Measurements from ENCODE around the gene CMSS1.

DNA sequence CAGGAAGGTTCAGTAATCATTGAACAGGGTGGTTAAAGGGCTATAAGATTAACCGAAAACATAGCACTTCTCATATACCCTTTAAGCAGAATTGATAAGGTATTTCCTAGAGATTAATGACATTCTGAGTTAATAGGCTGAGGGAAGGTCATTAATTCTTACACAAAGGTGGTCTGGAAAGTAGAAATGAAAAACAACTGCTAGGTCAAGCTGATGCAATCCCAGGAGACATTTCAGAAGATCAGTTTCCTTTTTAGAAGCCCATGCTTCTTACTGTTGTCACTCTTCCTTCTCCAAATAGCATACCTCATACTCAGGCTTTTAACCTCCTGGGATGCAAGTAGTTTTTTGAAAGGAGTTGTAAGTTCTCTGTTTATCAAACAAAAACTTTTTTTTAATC, 287.8 kb downstream of the CMSS1 start:
- TF ChIP-seq POLR2AphosphoS5 (IDR thresholded peaks at IDR 0.05; ENCODE audit: low read depth), result no peak
- TF ChIP-seq, protein P1, sequence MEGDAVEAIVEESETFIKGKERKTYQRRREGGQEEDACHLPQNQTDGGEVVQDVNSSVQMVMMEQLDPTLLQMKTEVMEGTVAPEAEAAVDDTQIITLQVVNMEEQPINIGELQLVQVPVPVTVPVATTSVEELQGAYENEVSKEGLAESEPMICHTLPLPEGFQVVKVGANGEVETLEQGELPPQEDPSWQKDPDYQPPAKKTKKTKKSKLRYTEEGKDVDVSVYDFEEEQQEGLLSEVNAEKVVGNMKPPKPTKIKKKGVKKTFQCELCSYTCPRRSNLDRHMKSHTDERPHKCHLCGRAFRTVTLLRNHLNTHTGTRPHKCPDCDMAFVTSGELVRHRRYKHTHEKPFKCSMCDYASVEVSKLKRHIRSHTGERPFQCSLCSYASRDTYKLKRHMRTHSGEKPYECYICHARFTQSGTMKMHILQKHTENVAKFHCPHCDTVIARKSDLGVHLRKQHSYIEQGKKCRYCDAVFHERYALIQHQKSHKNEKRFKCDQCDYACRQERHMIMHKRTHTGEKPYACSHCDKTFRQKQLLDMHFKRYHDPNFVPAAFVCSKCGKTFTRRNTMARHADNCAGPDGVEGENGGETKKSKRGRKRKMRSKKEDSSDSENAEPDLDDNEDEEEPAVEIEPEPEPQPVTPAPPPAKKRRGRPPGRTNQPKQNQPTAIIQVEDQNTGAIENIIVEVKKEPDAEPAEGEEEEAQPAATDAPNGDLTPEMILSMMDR (IDR thresholded peaks at IDR 0.05; ENCODE audit: insufficient read depth, low read length), result no peak
- TF ChIP-seq, protein P2, sequence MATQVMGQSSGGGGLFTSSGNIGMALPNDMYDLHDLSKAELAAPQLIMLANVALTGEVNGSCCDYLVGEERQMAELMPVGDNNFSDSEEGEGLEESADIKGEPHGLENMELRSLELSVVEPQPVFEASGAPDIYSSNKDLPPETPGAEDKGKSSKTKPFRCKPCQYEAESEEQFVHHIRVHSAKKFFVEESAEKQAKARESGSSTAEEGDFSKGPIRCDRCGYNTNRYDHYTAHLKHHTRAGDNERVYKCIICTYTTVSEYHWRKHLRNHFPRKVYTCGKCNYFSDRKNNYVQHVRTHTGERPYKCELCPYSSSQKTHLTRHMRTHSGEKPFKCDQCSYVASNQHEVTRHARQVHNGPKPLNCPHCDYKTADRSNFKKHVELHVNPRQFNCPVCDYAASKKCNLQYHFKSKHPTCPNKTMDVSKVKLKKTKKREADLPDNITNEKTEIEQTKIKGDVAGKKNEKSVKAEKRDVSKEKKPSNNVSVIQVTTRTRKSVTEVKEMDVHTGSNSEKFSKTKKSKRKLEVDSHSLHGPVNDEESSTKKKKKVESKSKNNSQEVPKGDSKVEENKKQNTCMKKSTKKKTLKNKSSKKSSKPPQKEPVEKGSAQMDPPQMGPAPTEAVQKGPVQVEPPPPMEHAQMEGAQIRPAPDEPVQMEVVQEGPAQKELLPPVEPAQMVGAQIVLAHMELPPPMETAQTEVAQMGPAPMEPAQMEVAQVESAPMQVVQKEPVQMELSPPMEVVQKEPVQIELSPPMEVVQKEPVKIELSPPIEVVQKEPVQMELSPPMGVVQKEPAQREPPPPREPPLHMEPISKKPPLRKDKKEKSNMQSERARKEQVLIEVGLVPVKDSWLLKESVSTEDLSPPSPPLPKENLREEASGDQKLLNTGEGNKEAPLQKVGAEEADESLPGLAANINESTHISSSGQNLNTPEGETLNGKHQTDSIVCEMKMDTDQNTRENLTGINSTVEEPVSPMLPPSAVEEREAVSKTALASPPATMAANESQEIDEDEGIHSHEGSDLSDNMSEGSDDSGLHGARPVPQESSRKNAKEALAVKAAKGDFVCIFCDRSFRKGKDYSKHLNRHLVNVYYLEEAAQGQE (IDR thresholded peaks at IDR 0.05; ENCODE audit: insufficient replicate concordance, low read depth), result no peak
- no peak for TF ChIP-seq SPI1 (IDR thresholded peaks at IDR 0.05; ENCODE audit: borderline replicate concordance, low read depth)
